Aortic smooth muscle cell (primary cell): ENCODE results near the gene NOL11. TPM values are rescaled to one million over a fixed set of nuclear protein-coding genes. Genes with fewer than 3 reads are reported as not detected.

Experiments
- total RNA-seq: library from RNA; depleted of rRNA; stranded (reverse); fragments of >200 nt; gene quantifications from 2 replicates; pipeline ENCODE4 v1.2.3, GENCODE V29; 2014

The NOL11 gene
- 21.6 and 26.3 TPM in 2 replicates for total RNA-seq

DNA sequence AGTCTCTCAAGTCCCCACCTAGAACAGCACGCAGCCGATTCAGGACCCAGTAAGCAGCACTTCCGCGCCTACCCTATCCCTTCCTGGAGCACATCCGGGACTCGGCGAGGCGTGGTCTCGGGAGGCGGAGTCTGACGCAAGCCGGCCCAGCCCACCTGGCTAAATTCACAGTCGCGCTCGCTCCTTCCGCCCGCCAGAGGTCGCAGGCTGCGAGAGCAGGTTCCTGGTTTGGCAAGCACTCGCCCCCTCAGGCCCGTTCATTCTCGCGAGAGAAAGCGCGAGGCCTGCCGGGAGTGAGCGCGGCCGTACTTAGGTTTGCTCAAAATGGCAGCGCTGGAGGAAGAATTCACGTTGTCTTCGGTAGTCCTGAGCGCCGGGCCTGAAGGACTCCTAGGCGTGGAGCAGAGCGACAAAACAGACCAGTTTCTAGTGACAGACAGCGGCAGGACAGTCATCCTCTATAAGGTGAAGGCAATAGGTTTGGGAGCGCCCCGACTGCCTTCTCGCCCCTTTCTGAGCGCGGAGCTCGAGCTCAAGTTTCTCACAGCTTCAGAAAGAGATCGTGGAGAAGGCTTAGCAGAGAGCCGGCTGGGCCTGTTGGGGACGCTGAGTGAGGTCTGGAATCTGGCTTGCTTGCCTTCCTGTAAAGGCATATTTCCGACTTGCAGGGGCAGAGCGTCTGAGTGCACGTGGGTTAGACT is at the start of gene NOL11:
Gene NOL11 (plus strand): TSS at position 313 of the 701 bp plus-strand sequence. CDS start 12 bp downstream, at position 325.

Other genes starting within 250 kb of the NOL11 start
- gene BPTF, start 107.6 kb downstream of the NOL11 start, total RNA-seq = 25.1 and 39.7 TPM in 2 replicates